SK-N-SH (cell line): ENCODE measurements around the gene SAPCD2.

Experiments
- CHD2 ChIP-seq: fragments of 150-350 bp; IDR thresholded peaks from 2 replicates; pipeline ENCODE4 v1.6.1; 2018; ENCODE audit warnings: low read length; ENCODE audit not compliant: partially characterized antibody
- EP300 ChIP-seq, 2 experiments: IDR thresholded peaks; 2 replicates each; pipeline versions ENCODE4 v1.4.0 to v1.6.1; 2012; ENCODE audit warnings: borderline replicate concordance in 1 of 2, low read depth in 1 of 2, low read length in 1 of 2
- FOSL2 ChIP-seq: IDR thresholded peaks from 2 replicates; pipeline ENCODE4 v1.4.0; 2012; ENCODE audit warnings: low read depth, mild to moderate bottlenecking, moderate library complexity, borderline replicate concordance
- NFIC ChIP-seq: IDR thresholded peaks from 2 replicates; pipeline ENCODE4 v1.4.0; 2012; ENCODE audit warnings: borderline replicate concordance
- POLR2AphosphoS5 ChIP-seq: IDR thresholded peaks from 2 replicates; pipeline ENCODE4 v1.6.1; 2012; ENCODE audit warnings: low read depth, low read length
- RAD21 ChIP-seq: IDR thresholded peaks from 2 replicates; pipeline ENCODE4 v1.6.1; 2012; ENCODE audit warnings: mild to moderate bottlenecking, low read length
- RCOR1 ChIP-seq: fragments of 150-350 bp; IDR thresholded peaks from 2 replicates; pipeline ENCODE4 v1.6.1; 2017; ENCODE audit warnings: antibody characterized with exemption, low read length
- SIN3A ChIP-seq: IDR thresholded peaks from 2 replicates; pipeline ENCODE4 v1.6.1; 2012; ENCODE audit warnings: low read depth, mild to moderate bottlenecking, low read length, moderate library complexity, borderline replicate concordance
- TAF1 ChIP-seq: IDR thresholded peaks from 2 replicates; pipeline ENCODE4 v1.6.1; 2012; ENCODE audit warnings: low read depth, mild to moderate bottlenecking, low read length, moderate library complexity, borderline replicate concordance
- TF ChIP-seq, protein P1 (sequence below): IDR thresholded peaks from 2 replicates; pipeline ENCODE4 v1.4.0; 2012; ENCODE audit warnings: low read depth
- TF ChIP-seq, protein P2 (sequence below): fragments of 200-600 bp; sonication (generic); IDR thresholded peaks from 2 replicates; pipeline ENCODE4 v1.6.1; 2017; ENCODE audit warnings: antibody characterized with exemption, mild to moderate bottlenecking, moderate library complexity
- TF ChIP-seq, protein P3 (sequence below): IDR thresholded peaks from 2 replicates; pipeline ENCODE4; 2012
- TF ChIP-seq, protein P4 (sequence below): IDR thresholded peaks from 2 replicates; pipeline ENCODE4 v1.4.0; 2012; ENCODE audit warnings: low read depth, borderline replicate concordance

DNA sequence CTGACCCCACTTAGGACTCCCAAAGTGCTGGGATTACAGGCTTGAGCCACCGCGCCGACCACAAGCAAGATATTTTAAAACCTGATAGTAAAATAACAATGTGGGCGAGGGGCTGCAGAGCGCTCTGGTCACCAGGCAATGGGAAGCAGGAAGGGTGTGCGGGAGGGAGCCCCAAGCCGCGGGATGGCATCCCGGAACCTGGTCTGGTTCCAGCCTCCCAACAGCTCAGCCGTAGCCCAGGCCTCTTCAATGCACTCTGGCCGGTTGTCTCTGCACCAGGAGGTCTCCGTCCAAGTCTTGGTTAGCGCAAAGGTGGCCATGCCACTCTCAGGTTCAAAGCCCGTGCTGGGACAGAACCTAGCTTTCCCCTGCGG, 6.3 kb upstream of the SAPCD2 start:
- TF ChIP-seq TAF1 (no peak), FOSL2 (no peak), EP300 (IDR thresholded peaks at IDR 0.05; ENCODE audit: borderline replicate concordance in 1 of 2, low read depth in 1 of 2, low read length in 1 of 2) (no peak), RCOR1 (no peak), CHD2 (no peak), SIN3A (no peak), POLR2AphosphoS5 (no peak), RAD21 (no peak), NFIC (no peak)
- TF ChIP-seq, protein P1, sequence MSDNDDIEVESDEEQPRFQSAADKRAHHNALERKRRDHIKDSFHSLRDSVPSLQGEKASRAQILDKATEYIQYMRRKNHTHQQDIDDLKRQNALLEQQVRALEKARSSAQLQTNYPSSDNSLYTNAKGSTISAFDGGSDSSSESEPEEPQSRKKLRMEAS = no peak
- TF ChIP-seq, protein P2, sequence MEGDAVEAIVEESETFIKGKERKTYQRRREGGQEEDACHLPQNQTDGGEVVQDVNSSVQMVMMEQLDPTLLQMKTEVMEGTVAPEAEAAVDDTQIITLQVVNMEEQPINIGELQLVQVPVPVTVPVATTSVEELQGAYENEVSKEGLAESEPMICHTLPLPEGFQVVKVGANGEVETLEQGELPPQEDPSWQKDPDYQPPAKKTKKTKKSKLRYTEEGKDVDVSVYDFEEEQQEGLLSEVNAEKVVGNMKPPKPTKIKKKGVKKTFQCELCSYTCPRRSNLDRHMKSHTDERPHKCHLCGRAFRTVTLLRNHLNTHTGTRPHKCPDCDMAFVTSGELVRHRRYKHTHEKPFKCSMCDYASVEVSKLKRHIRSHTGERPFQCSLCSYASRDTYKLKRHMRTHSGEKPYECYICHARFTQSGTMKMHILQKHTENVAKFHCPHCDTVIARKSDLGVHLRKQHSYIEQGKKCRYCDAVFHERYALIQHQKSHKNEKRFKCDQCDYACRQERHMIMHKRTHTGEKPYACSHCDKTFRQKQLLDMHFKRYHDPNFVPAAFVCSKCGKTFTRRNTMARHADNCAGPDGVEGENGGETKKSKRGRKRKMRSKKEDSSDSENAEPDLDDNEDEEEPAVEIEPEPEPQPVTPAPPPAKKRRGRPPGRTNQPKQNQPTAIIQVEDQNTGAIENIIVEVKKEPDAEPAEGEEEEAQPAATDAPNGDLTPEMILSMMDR = no peak
- TF ChIP-seq, protein P3, sequence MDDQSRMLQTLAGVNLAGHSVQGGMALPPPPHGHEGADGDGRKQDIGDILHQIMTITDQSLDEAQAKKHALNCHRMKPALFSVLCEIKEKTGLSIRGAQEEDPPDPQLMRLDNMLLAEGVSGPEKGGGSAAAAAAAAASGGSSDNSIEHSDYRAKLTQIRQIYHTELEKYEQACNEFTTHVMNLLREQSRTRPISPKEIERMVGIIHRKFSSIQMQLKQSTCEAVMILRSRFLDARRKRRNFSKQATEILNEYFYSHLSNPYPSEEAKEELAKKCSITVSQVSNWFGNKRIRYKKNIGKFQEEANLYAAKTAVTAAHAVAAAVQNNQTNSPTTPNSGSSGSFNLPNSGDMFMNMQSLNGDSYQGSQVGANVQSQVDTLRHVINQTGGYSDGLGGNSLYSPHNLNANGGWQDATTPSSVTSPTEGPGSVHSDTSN = no peak
- TF ChIP-seq, protein P4, sequence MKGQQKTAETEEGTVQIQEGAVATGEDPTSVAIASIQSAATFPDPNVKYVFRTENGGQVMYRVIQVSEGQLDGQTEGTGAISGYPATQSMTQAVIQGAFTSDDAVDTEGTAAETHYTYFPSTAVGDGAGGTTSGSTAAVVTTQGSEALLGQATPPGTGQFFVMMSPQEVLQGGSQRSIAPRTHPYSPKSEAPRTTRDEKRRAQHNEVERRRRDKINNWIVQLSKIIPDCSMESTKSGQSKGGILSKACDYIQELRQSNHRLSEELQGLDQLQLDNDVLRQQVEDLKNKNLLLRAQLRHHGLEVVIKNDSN = no peak
